ENCODE results near the gene TCF25.
"Not testable (repeated sequence)": the region's sequence is repeated elsewhere in the genome, so short reads cannot be mapped to it uniquely, and the experiment has no call there.

TCF25 gene
- total RNA-seq, result 139 to 173 (median 155) reads per million in 3 donors

- Histone ChIP-seq H3K4me3 (ENCODE audit: insufficient read depth, low read depth, low read length, poor library complexity, severe bottlenecking) (peak within 1 kb of the TSS; percentile 94), H3K27me3 (replicated peaks; ENCODE audit: control insufficient read depth, insufficient read depth, low read length, poor library complexity, severe bottlenecking) (no peaks in the 10 kb centered on the region)
- DNase-seq, result peak; percentile 78 to 87 (median 80)
These were observed at the start of gene TCF25 for GRCh38 chr16:89873109-89873971. Gene TCF25 (plus strand): TSS chr16:89873592. CDS start chr16:89873668, 76 bp downstream.

GRCh38 chr16:89823824-89824148 lies 49.6 kb upstream of the TCF25 start:
- H3K9me3 ChIP-seq (ENCODE audit: control insufficient read depth, low read length); H3K36me3 ChIP-seq (ENCODE audit: control insufficient read depth, insufficient read depth, low read length); H3K27me3 ChIP-seq (replicated peaks; ENCODE audit: control insufficient read depth, insufficient read depth, low read length, poor library complexity, severe bottlenecking); DNase-seq; H3K4me3 ChIP-seq (ENCODE audit: insufficient read depth, low read depth, low read length, poor library complexity, severe bottlenecking); H3K27ac ChIP-seq (ENCODE audit: insufficient read depth, low read length, poor library complexity, severe bottlenecking); H3K4me1 ChIP-seq (ENCODE audit: control insufficient read depth, insufficient read depth, low read length, poor library complexity, severe bottlenecking): not testable (repeated sequence)

More at GRCh38 chr16:89873109-89873971, at the start of gene TCF25:
- Histone ChIP-seq H3K36me3 (ENCODE audit: control insufficient read depth, insufficient read depth, low read length) (peaks cover 13% of the 10 kb centered on the region), H3K4me1 (ENCODE audit: control insufficient read depth, insufficient read depth, low read length, poor library complexity, severe bottlenecking) (peaks cover 11% of the 10 kb centered on the region), H3K9me3 (ENCODE audit: control insufficient read depth, low read length) (no peaks in the 10 kb centered on the region), H3K27ac (ENCODE audit: insufficient read depth, low read length, poor library complexity, severe bottlenecking) (peak within 1 kb of the TSS; percentile 100)

- peaks cover 11% of the 10 kb centered on the region for H3K4me1 ChIP-seq (ENCODE audit: control insufficient read depth, insufficient read depth, low read length, poor library complexity, severe bottlenecking)
- no peak overlapping the region for H3K27ac ChIP-seq (ENCODE audit: insufficient read depth, low read length, poor library complexity, severe bottlenecking)
- H3K9me3 ChIP-seq (ENCODE audit: control insufficient read depth, low read length), result no peaks in the 10 kb centered on the region
- no peak for DNase-seq
- peaks cover 7% of the 10 kb centered on the region for H3K27me3 ChIP-seq (replicated peaks; ENCODE audit: control insufficient read depth, insufficient read depth, low read length, poor library complexity, severe bottlenecking)
- no peak overlapping the region for H3K4me3 ChIP-seq (ENCODE audit: insufficient read depth, low read depth, low read length, poor library complexity, severe bottlenecking)
- H3K36me3 ChIP-seq (ENCODE audit: control insufficient read depth, insufficient read depth, low read length), result no peaks in the 10 kb centered on the region
These were observed 46.6 kb upstream of the TCF25 start for GRCh38 chr16:89826531-89827382.

- Histone ChIP-seq H3K36me3 (ENCODE audit: control insufficient read depth, insufficient read depth, low read length) (no peaks in the 10 kb centered on the region), H3K9me3 (ENCODE audit: control insufficient read depth, low read length) (no peaks in the 10 kb centered on the region), H3K27ac (ENCODE audit: insufficient read depth, low read length, poor library complexity, severe bottlenecking) (no peak overlapping the region), H3K4me3 (ENCODE audit: insufficient read depth, low read depth, low read length, poor library complexity, severe bottlenecking) (no peak overlapping the region), H3K4me1 (ENCODE audit: control insufficient read depth, insufficient read depth, low read length, poor library complexity, severe bottlenecking) (peaks cover 11% of the 10 kb centered on the region), H3K27me3 (replicated peaks; ENCODE audit: control insufficient read depth, insufficient read depth, low read length, poor library complexity, severe bottlenecking) (peaks cover 11% of the 10 kb centered on the region)
- DNase-seq, result no peak
These were observed 45.8 kb upstream of the TCF25 start for GRCh38 chr16:89827383-89828198.

GRCh38 chr16:89828199-89828869 lies 45.1 kb upstream of the TCF25 start, which contains the start of gene SPIRE2:
Gene SPIRE2 (plus strand): TSS chr16:89828475. CDS start chr16:89828551, 76 bp downstream.
- Histone ChIP-seq H3K4me3 (ENCODE audit: insufficient read depth, low read depth, low read length, poor library complexity, severe bottlenecking) (no peak within 1 kb of the TSS), H3K36me3 (ENCODE audit: control insufficient read depth, insufficient read depth, low read length) (no peaks in the 10 kb centered on the region), H3K4me1 (ENCODE audit: control insufficient read depth, insufficient read depth, low read length, poor library complexity, severe bottlenecking) (peaks cover 11% of the 10 kb centered on the region), H3K9me3 (ENCODE audit: control insufficient read depth, low read length) (no peaks in the 10 kb centered on the region), H3K27ac (ENCODE audit: insufficient read depth, low read length, poor library complexity, severe bottlenecking) (no peak within 1 kb of the TSS), H3K27me3 (replicated peaks; ENCODE audit: control insufficient read depth, insufficient read depth, low read length, poor library complexity, severe bottlenecking) (peaks cover 11% of the 10 kb centered on the region)
- peak; percentile 38 to 60 (median 52) for DNase-seq

- no peak for DNase-seq
- Histone ChIP-seq H3K4me3 (ENCODE audit: insufficient read depth, low read depth, low read length, poor library complexity, severe bottlenecking) (no peak overlapping the region), H3K9me3 (ENCODE audit: control insufficient read depth, low read length) (no peaks in the 10 kb centered on the region), H3K4me1 (ENCODE audit: control insufficient read depth, insufficient read depth, low read length, poor library complexity, severe bottlenecking) (peaks cover 11% of the 10 kb centered on the region), H3K27me3 (replicated peaks; ENCODE audit: control insufficient read depth, insufficient read depth, low read length, poor library complexity, severe bottlenecking) (peaks cover 11% of the 10 kb centered on the region), H3K27ac (ENCODE audit: insufficient read depth, low read length, poor library complexity, severe bottlenecking) (no peak overlapping the region), H3K36me3 (ENCODE audit: control insufficient read depth, insufficient read depth, low read length) (no peaks in the 10 kb centered on the region)
These were observed 44.3 kb upstream of the TCF25 start for GRCh38 chr16:89828870-89829629.

- H3K4me1 ChIP-seq (ENCODE audit: control insufficient read depth, insufficient read depth, low read length, poor library complexity, severe bottlenecking), result peaks cover 11% of the 10 kb centered on the region
- no peaks in the 10 kb centered on the region for H3K36me3 ChIP-seq (ENCODE audit: control insufficient read depth, insufficient read depth, low read length)
- H3K9me3 ChIP-seq (ENCODE audit: control insufficient read depth, low read length), result no peaks in the 10 kb centered on the region
- H3K27me3 ChIP-seq (replicated peaks; ENCODE audit: control insufficient read depth, insufficient read depth, low read length, poor library complexity, severe bottlenecking), result peaks cover 11% of the 10 kb centered on the region
- no peak for DNase-seq
- H3K27ac ChIP-seq (ENCODE audit: insufficient read depth, low read length, poor library complexity, severe bottlenecking), result no peak overlapping the region
- no peak overlapping the region for H3K4me3 ChIP-seq (ENCODE audit: insufficient read depth, low read depth, low read length, poor library complexity, severe bottlenecking)
These were observed 43.6 kb upstream of the TCF25 start for GRCh38 chr16:89829630-89830437.

GRCh38 chr16:89831810-89832328 lies 41.5 kb upstream of the TCF25 start:
- Histone ChIP-seq H3K27ac (ENCODE audit: insufficient read depth, low read length, poor library complexity, severe bottlenecking) (no peak overlapping the region), H3K4me3 (ENCODE audit: insufficient read depth, low read depth, low read length, poor library complexity, severe bottlenecking) (no peak overlapping the region), H3K27me3 (replicated peaks; ENCODE audit: control insufficient read depth, insufficient read depth, low read length, poor library complexity, severe bottlenecking) (peaks cover 11% of the 10 kb centered on the region), H3K4me1 (ENCODE audit: control insufficient read depth, insufficient read depth, low read length, poor library complexity, severe bottlenecking) (peaks cover 11% of the 10 kb centered on the region), H3K36me3 (ENCODE audit: control insufficient read depth, insufficient read depth, low read length) (no peaks in the 10 kb centered on the region), H3K9me3 (ENCODE audit: control insufficient read depth, low read length) (no peaks in the 10 kb centered on the region)
- DNase-seq, result no peak
